ENCODE measurements around the gene PCTP.

The PCTP gene

DNA sequence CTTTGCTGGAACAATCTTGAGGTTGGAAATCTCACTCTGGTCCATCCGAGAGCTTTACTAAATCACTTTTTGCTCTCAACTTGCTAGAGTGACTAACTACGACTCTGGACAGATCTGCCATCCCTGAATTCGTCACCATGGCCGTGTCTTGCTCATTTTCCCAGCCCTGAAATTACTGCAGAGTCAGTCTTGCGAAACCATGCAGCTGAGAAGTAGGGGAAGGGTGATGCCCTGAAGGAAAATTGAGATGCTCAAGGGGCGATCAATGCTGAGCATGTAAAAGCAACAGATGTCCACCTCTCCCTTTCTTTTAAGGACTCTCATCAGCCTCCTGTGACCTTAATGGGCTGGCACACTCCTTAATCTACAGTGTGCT is 18.8 kb downstream of the PCTP start:
- Histone ChIP-seq H3K9ac (ENCODE audit: low read length) (no peak overlapping the region), H3K4me1 (ENCODE audit: low read length) (no peaks in the 10 kb centered on the region)

DNA sequence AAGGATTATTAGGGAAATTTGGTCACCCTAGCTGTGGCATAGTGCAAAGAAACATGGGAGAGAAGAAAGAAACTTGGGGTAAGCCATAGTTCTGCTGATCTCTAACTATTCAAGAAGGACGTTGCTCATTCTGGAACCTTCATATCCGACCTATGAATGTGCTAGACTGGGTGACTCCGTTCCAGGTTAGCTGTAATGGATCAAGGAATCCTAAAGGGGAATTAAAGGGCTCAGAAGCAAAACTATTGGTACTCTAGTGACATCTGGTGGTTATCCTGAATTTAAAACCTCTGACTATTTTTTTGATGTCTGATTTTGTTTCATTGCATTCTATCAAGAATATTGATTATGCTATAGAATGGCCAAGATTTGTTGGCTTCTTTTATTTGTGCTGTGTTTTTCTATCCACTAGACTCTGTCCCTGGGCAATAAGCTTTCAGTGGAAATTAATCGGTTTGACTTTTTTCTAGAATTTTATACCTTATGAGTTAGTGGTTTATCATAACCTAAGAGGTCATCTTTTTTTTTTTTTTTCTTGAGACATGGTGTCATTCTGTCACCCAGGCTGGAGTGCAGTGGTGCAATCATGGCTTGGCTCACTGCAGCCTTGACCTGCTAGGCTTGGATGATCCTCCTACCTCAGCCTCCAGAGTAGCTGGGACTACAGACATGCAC is 19.5 kb downstream of the PCTP start:
- Histone ChIP-seq H3K27me3 (ENCODE audit: low read depth, low read length) (no peaks in the 10 kb centered on the region), H3K9me3 (ENCODE audit: insufficient read depth, low read length) (no peaks in the 10 kb centered on the region), H4K20me1 (ENCODE audit: insufficient read depth, low read length) (no peaks in the 10 kb centered on the region), H3K4me3 (ENCODE audit: low read length) (no peak overlapping the region), H3K36me3 (replicated peaks; ENCODE audit: low read depth, low read length) (no peaks in the 10 kb centered on the region), H3K79me2 (ENCODE audit: low read length) (no peaks in the 10 kb centered on the region), H2AFZ (ENCODE audit: low read depth, low read length) (no peak overlapping the region), H3K4me1 (ENCODE audit: low read length) (no peaks in the 10 kb centered on the region), H3K4me2 (ENCODE audit: low read length) (no peak overlapping the region), H3K9ac (ENCODE audit: low read length) (no peak overlapping the region), H3K27ac (ENCODE audit: low read length) (no peak overlapping the region)
- TF ChIP-seq CTCF (IDR thresholded peaks at IDR 0.05; ENCODE audit: low read depth, low read length) (peak; percentile 75), EZH2phosphoT487 (IDR thresholded peaks at IDR 0.05; ENCODE audit: low read depth) (no peak)

More for the DNA sequence above, 18.8 kb downstream of the PCTP start:
- H3K4me2 ChIP-seq (ENCODE audit: low read length) = no peak overlapping the region
- H3K27ac ChIP-seq (ENCODE audit: low read length) = no peak overlapping the region
- H3K9me3 ChIP-seq (ENCODE audit: insufficient read depth, low read length) = no peaks in the 10 kb centered on the region
- no peaks in the 10 kb centered on the region for H3K36me3 ChIP-seq (replicated peaks; ENCODE audit: low read depth, low read length)
- no peaks in the 10 kb centered on the region for H3K79me2 ChIP-seq (ENCODE audit: low read length)
- no peak overlapping the region for H3K4me3 ChIP-seq (ENCODE audit: low read length)
- no peaks in the 10 kb centered on the region for H4K20me1 ChIP-seq (ENCODE audit: insufficient read depth, low read length)
- H2AFZ ChIP-seq (ENCODE audit: low read depth, low read length) = no peak overlapping the region
- TF ChIP-seq CTCF (IDR thresholded peaks at IDR 0.05; ENCODE audit: low read depth, low read length) (no peak), EZH2phosphoT487 (IDR thresholded peaks at IDR 0.05; ENCODE audit: low read depth) (no peak)
- no peaks in the 10 kb centered on the region for H3K27me3 ChIP-seq (ENCODE audit: low read depth, low read length)

GRCh38 chr17:55772086-55772485 is 21.2 kb downstream of the PCTP start:
- H3K9ac ChIP-seq (ENCODE audit: low read length) = no peak overlapping the region
- no peaks in the 10 kb centered on the region for H4K20me1 ChIP-seq (ENCODE audit: insufficient read depth, low read length)
- no peaks in the 10 kb centered on the region for H3K4me1 ChIP-seq (ENCODE audit: low read length)
- H3K27me3 ChIP-seq (ENCODE audit: low read depth, low read length) = no peaks in the 10 kb centered on the region
- TF ChIP-seq EZH2phosphoT487 (IDR thresholded peaks at IDR 0.05; ENCODE audit: low read depth) (no peak), CTCF (IDR thresholded peaks at IDR 0.05; ENCODE audit: low read depth, low read length) (peak; percentile 17; the same call in 1 of the 2 replicates)
- H3K4me2 ChIP-seq (ENCODE audit: low read length) = no peak overlapping the region
- H3K9me3 ChIP-seq (ENCODE audit: insufficient read depth, low read length) = no peaks in the 10 kb centered on the region
- no peaks in the 10 kb centered on the region for H3K79me2 ChIP-seq (ENCODE audit: low read length)
- no peak overlapping the region for H3K27ac ChIP-seq (ENCODE audit: low read length)
- H3K4me3 ChIP-seq (ENCODE audit: low read length) = no peak overlapping the region
- H3K36me3 ChIP-seq (replicated peaks; ENCODE audit: low read depth, low read length) = no peaks in the 10 kb centered on the region
- H2AFZ ChIP-seq (ENCODE audit: low read depth, low read length) = no peak overlapping the region

DNA sequence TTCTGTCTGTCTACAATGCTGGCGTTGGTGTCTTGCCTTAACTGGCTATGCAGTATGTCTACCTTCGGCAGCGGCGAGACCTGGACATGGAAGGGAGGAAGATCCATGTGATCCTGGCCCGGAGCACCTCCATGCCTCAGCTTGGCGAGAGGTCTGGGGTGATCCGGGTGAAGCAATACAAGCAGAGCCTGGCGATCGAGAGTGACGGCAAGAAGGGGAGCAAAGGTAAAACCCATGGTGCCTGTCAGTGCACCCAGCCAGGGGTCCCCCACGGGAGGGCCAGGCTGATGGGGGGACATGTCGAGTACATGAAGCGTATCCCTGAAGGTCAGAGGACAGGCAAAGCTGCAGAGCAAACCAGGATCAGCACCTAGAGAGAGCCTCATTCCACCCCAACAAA is 22.8 kb downstream of the PCTP start:
- no peaks in the 10 kb centered on the region for H3K4me1 ChIP-seq (ENCODE audit: low read length)
- no peak overlapping the region for H3K27ac ChIP-seq (ENCODE audit: low read length)
- no peaks in the 10 kb centered on the region for H3K36me3 ChIP-seq (replicated peaks; ENCODE audit: low read depth, low read length)

More for the DNA sequence above, 22.8 kb downstream of the PCTP start:
- Histone ChIP-seq H4K20me1 (ENCODE audit: insufficient read depth, low read length) (no peaks in the 10 kb centered on the region), H3K79me2 (ENCODE audit: low read length) (no peaks in the 10 kb centered on the region), H3K9me3 (ENCODE audit: insufficient read depth, low read length) (no peaks in the 10 kb centered on the region), H3K9ac (ENCODE audit: low read length) (no peak overlapping the region), H3K4me2 (ENCODE audit: low read length) (no peak overlapping the region), H3K4me3 (ENCODE audit: low read length) (no peak overlapping the region), H3K27me3 (ENCODE audit: low read depth, low read length) (no peaks in the 10 kb centered on the region), H2AFZ (ENCODE audit: low read depth, low read length) (no peak overlapping the region)
- no peak for TF ChIP-seq EZH2phosphoT487 (IDR thresholded peaks at IDR 0.05; ENCODE audit: low read depth)
- TF ChIP-seq CTCF (IDR thresholded peaks at IDR 0.05; ENCODE audit: low read depth, low read length) = no peak

Data from OCI-LY3 (cell line).